Lower leg skin (tissue), 3 donors: ENCODE measurements around the gene RHOU.

Experiments used
- CTCF ChIP-seq, 3 donors: fragments of 450-650 bp; IDR thresholded peaks; one replicate each; pipeline ENCODE4 v1.5.1; 2016; ENCODE audit warnings: antibody characterized with exemption in 3 of 3, mild to moderate bottlenecking in 3 of 3, moderate library complexity in 2 of 3
- POLR2A ChIP-seq, 2 donors: fragments of 450-650 bp; IDR thresholded peaks; one replicate each; pipeline ENCODE4 v1.6.1; 2016 to 2017; ENCODE audit warnings: antibody characterized with exemption in 2 of 2, mild to moderate bottlenecking in 1 of 2, moderate library complexity in 1 of 2

GRCh38 chr1:228695015-228695955 lies 40.0 kb upstream of the RHOU start:
- no peak for TF ChIP-seq CTCF (IDR thresholded peaks at IDR 0.05)
- TF ChIP-seq POLR2A (IDR thresholded peaks at IDR 0.05) = no peak
